NCI-H187 treated with DMSO at 0.1 percent for 48 hours (cell line): ENCODE data around the gene CSNK1D.

ENCODE experiments used
- DNase-seq: peaks from one replicate; lab custom pipeline; 2025; lab: John Stamatoyannopoulos, UW

Gene CSNK1D

GRCh38 chr17:82310877-82311276, 37.4 kb upstream of the CSNK1D start:
- no peak for DNase-seq

GRCh38 chr17:82309656-82310570, 36.4 kb upstream of the CSNK1D start:
- no peak for DNase-seq

GRCh38 chr17:82305727-82306300, 32.3 kb upstream of the CSNK1D start:
- DNase-seq: no peak

GRCh38 chr17:82304826-82305726, 31.6 kb upstream of the CSNK1D start:
- DNase-seq: no peak

- no peak for DNase-seq
Measured at GRCh38 chr17:82303944-82304808, 30.7 kb upstream of the CSNK1D start.

GRCh38 chr17:82302991-82303943, 29.8 kb upstream of the CSNK1D start:
- DNase-seq: no peak

- DNase-seq: no peak
Measured at GRCh38 chr17:82302568-82302963, 29.1 kb upstream of the CSNK1D start.

- DNase-seq: no peak
Measured at GRCh38 chr17:82301916-82302567, 28.5 kb upstream of the CSNK1D start.

GRCh38 chr17:82301300-82301915, 27.9 kb upstream of the CSNK1D start:
- no peak for DNase-seq

- no peak for DNase-seq
Measured at GRCh38 chr17:82300707-82301270, 27.3 kb upstream of the CSNK1D start.

GRCh38 chr17:82300228-82300627, 26.7 kb upstream of the CSNK1D start:
- DNase-seq: no peak

GRCh38 chr17:82299452-82299851, 26.0 kb upstream of the CSNK1D start:
- DNase-seq: no peak

- DNase-seq: no peak
Measured at GRCh38 chr17:82298538-82299421, 25.3 kb upstream of the CSNK1D start.

GRCh38 chr17:82297714-82298537, 24.4 kb upstream of the CSNK1D start:
- DNase-seq: no peak

- DNase-seq: no peak
Measured at GRCh38 chr17:82297280-82297713, 23.8 kb upstream of the CSNK1D start.

GRCh38 chr17:82296511-82297279, 23.2 kb upstream of the CSNK1D start:
- no peak for DNase-seq
